Gastrocnemius medialis (tissue), 4 donors: Measurements from ENCODE around the gene WFDC9. TPM values are rescaled to one million over a fixed set of nuclear protein-coding genes. Genes with fewer than 3 reads are reported as not detected.

Source experiments
- ATAC-seq, 2 donors: fragments of 150-250 bp; one replicate each; pipeline ENCODE4 v1.9.1; 2016
- DNase-seq, 2 donors: peaks; one replicate each; pipeline ENCODE4 v3.0.0-alpha.2; 2019
- H3K27ac ChIP-seq, 4 donors: fragments of 200-600 bp; sonication (generic); 1 replicate in 1 of 4; 2 replicates in 3 of 4; pipeline ENCODE4 v1.5.1; 2016 to 2018; ENCODE audit warnings: mild to moderate bottlenecking in 2 of 4, moderate library complexity in 1 of 4
- H3K27me3 ChIP-seq, 3 donors: fragments of 200-600 bp; sonication (generic) in 2 of 3; 1 replicate in 1 of 3; 2 replicates in 2 of 3; pipeline versions ENCODE4 v1.5.1 to v1.6.0; 2016 to 2019; ENCODE audit warnings: mild to moderate bottlenecking in 1 of 3, moderate library complexity in 1 of 3
- H3K36me3 ChIP-seq, 2 donors: fragments of 200-600 bp; sonication (generic) in 1 of 2; one replicate each; pipeline ENCODE4 v1.5.1; 2017 to 2018
- H3K4me1 ChIP-seq, 2 donors: fragments of 200-600 bp; sonication (generic) in 1 of 2; one replicate each; pipeline ENCODE4 v1.5.1; 2016 to 2017; ENCODE audit warnings: mild to moderate bottlenecking in 2 of 2
- H3K4me3 ChIP-seq, 4 donors: fragments of 200-600 bp; sonication (generic) in 3 of 4; 1 replicate in 1 of 4; 2 replicates in 3 of 4; pipeline ENCODE4 v1.5.1; 2016 to 2019; ENCODE audit warnings: mild to moderate bottlenecking in 2 of 4
- H3K9me3 ChIP-seq, 3 donors: fragments of 200-600 bp; sonication (generic) in 2 of 3; 1 replicate in 1 of 3; 2 replicates in 2 of 3; pipeline ENCODE4 v1.5.1; 2016 to 2019
- POLR2A ChIP-seq, 2 donors: fragments of 450-650 bp; IDR thresholded peaks; one replicate each; pipeline ENCODE4 v1.6.1; 2017; ENCODE audit warnings: antibody characterized with exemption in 2 of 2, mild to moderate bottlenecking in 2 of 2, moderate library complexity in 2 of 2
- in situ Hi-C, 4 donors: fragments of 200-750 bp; cut with MboI; loops; one replicate each; pipeline versions ENCODE4 v1.15.0 to v1.8.0; 2017; ENCODE audit warnings: low sequenced_read_pairs in 4 of 4
- intact Hi-C: fragments of 100-400 bp; cut with DNase I; formaldehyde crosslinking; loops from one replicate; pipeline ENCODE4 v1.15.1; 2023; ENCODE audit warnings: low total_unique reads
- total RNA-seq, 4 donors: library from RNA; depleted of rRNA; stranded (reverse); fragments of >200 nt; gene quantifications; one replicate each; pipeline versions ENCODE4 v1.1.0 to v1.2.3, GENCODE V29; 2016
- TF ChIP-seq, protein P1 (sequence below), 5 experiments: fragments of 450-650 bp in 3 of 5; fragments of 200-600 bp in 2 of 5; sonication (generic) in 2 of 5; IDR thresholded peaks in 4 of 5; conservative IDR thresholded peaks in 1 of 5; 1 replicate in 4 of 5; 2 replicates in 1 of 5; pipeline ENCODE4 v1.5.1; 2016 to 2019; ENCODE audit warnings: antibody characterized with exemption in 5 of 5, mild to moderate bottlenecking in 3 of 5, moderate library complexity in 3 of 5

WFDC9 gene
- total RNA-seq, 4 donors from 2014 or later, result not detected

- Histone ChIP-seq H3K27me3 (no peaks in the 10 kb centered on the region), H3K4me1 (no peaks in the 10 kb centered on the region), H3K9me3 (no peaks in the 10 kb centered on the region), H3K36me3 (no peaks in the 10 kb centered on the region), H3K27ac (no peak overlapping the region), H3K4me3 (no peak overlapping the region)
- TF ChIP-seq, protein P1, sequence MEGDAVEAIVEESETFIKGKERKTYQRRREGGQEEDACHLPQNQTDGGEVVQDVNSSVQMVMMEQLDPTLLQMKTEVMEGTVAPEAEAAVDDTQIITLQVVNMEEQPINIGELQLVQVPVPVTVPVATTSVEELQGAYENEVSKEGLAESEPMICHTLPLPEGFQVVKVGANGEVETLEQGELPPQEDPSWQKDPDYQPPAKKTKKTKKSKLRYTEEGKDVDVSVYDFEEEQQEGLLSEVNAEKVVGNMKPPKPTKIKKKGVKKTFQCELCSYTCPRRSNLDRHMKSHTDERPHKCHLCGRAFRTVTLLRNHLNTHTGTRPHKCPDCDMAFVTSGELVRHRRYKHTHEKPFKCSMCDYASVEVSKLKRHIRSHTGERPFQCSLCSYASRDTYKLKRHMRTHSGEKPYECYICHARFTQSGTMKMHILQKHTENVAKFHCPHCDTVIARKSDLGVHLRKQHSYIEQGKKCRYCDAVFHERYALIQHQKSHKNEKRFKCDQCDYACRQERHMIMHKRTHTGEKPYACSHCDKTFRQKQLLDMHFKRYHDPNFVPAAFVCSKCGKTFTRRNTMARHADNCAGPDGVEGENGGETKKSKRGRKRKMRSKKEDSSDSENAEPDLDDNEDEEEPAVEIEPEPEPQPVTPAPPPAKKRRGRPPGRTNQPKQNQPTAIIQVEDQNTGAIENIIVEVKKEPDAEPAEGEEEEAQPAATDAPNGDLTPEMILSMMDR (IDR thresholded peaks at IDR 0.05 in 4 of 5, conservative IDR thresholded peaks at IDR 0.05 in 1 of 5), result no peak
- no peak for TF ChIP-seq POLR2A (IDR thresholded peaks at IDR 0.05)
- intact Hi-C loops, result no loop called here
- in situ Hi-C loops, result loop anchor here in 2 of 4 donors (25.0 kb wide), 1 partner anchor 95 kb away; the partner anchor contains the start of genes SPINT4 (in 2 of the 2), WFDC10B (in 2 of the 2) and WFDC13 (in 2 of the 2)
- DNase-seq, result no peak
- ATAC-seq, result no peak
Observed at GRCh38 chr20:45617591-45617990, 13.5 kb downstream of the WFDC9 start.

- H3K9me3 ChIP-seq, result no peaks in the 10 kb centered on the region
- no peaks in the 10 kb centered on the region for H3K27me3 ChIP-seq
- DNase-seq, result no peak
- intact Hi-C loops (no loop called here), in situ Hi-C loops (loop anchor here in 2 of 4 donors (25.0 kb wide), 1 partner anchor 100 kb away; the partner anchor contains the start of genes SPINT4 (in 2 of the 2), WFDC10B (in 2 of the 2) and WFDC13 (in 2 of the 2))
- H3K4me1 ChIP-seq, result no peaks in the 10 kb centered on the region
- ATAC-seq, result no peak
- H3K27ac ChIP-seq, result no peak overlapping the region
- TF ChIP-seq POLR2A (IDR thresholded peaks at IDR 0.05), result no peak
- TF ChIP-seq, protein P1 (IDR thresholded peaks at IDR 0.05 in 4 of 5, conservative IDR thresholded peaks at IDR 0.05 in 1 of 5), result no peak
- no peaks in the 10 kb centered on the region for H3K36me3 ChIP-seq
- H3K4me3 ChIP-seq, result no peak overlapping the region
Observed at GRCh38 chr20:45612314-45612713, 18.8 kb downstream of the WFDC9 start.

GRCh38 chr20:45611054-45611453 is 20.0 kb downstream of the WFDC9 start:
- H3K4me1 ChIP-seq, result no peaks in the 10 kb centered on the region
- no peak overlapping the region for H3K27ac ChIP-seq
- H3K4me3 ChIP-seq, result no peak overlapping the region
- H3K36me3 ChIP-seq, result no peaks in the 10 kb centered on the region
- ATAC-seq, result no peak
- in situ Hi-C loops, result loop anchor here in 2 of 4 donors (25.0 kb wide), 1 partner anchor 101 kb away; the partner anchor contains the start of genes SPINT4 (in 2 of the 2), WFDC10B (in 2 of the 2) and WFDC13 (in 2 of the 2)
- TF ChIP-seq POLR2A (IDR thresholded peaks at IDR 0.05), result no peak
- TF ChIP-seq, protein P1 (IDR thresholded peaks at IDR 0.05 in 4 of 5, conservative IDR thresholded peaks at IDR 0.05 in 1 of 5), result no peak
- no peaks in the 10 kb centered on the region for H3K27me3 ChIP-seq
- H3K9me3 ChIP-seq, result no peaks in the 10 kb centered on the region
- no peak for DNase-seq
- intact Hi-C loops, result no loop called here

DNA sequence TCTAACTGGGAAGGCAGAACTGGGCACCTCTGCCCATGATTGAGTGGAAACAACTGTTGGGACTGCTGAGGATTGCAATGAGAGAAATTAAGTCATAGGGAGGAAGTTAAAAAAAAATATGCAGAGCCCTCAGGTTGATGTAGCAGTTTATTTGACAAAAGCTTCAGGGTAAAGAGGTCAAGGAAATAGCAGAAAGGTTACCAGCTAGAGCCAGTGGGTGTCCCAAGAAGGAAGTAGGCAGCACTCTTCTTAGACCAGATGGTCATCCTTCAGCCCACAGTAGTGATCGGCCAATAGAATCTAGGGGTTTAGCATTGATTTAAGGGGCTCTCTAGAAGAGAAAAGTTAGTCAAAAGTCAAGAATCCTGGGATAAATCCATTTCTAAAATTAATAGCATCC is 23.3 kb downstream of the WFDC9 start:
- TF ChIP-seq, protein P1 (IDR thresholded peaks at IDR 0.05 in 4 of 5, conservative IDR thresholded peaks at IDR 0.05 in 1 of 5), result no peak
- no peak for TF ChIP-seq POLR2A (IDR thresholded peaks at IDR 0.05)
- Histone ChIP-seq H3K9me3 (no peaks in the 10 kb centered on the region), H3K27me3 (no peaks in the 10 kb centered on the region), H3K36me3 (no peaks in the 10 kb centered on the region), H3K4me1 (no peaks in the 10 kb centered on the region), H3K4me3 (no peak overlapping the region), H3K27ac (no peak overlapping the region)
- intact Hi-C loops, result no loop called here
- DNase-seq, result no peak
- in situ Hi-C loops, result loop anchor here in 2 of 4 donors (25.0 kb wide), 1 partner anchor 104 kb away; the partner anchor contains the start of genes SPINT4 (in 2 of the 2), WFDC10B (in 2 of the 2) and WFDC13 (in 2 of the 2)
- no peak for ATAC-seq
